ENCODE results near the gene ASB2. TPM values are rescaled to one million over a fixed set of nuclear protein-coding genes. Genes with fewer than 3 reads are reported as not detected.

The ASB2 gene
- total and polyA plus RNA-seq, 2 of the 4 experiments (the other 2 are of a cell fraction): 0.54 to 0.77 TPM

- Histone ChIP-seq H3K4me2 (ENCODE audit: low read depth, low read length) (no peak overlapping the region), H3K4ac (ENCODE audit: low read depth, low read length) (no peak overlapping the region), H4K91ac (ENCODE audit: insufficient read depth, low read depth, low read length) (no peak overlapping the region), H3K4me1 (ENCODE audit: control insufficient read depth, insufficient read depth, low read length) (no peaks in the 10 kb centered on the region), H3K4me3 (ENCODE audit: insufficient read depth, low read depth, low read length) (no peak overlapping the region), H2BK15ac (ENCODE audit: low read depth, low read length) (no peak overlapping the region), H3K27ac (ENCODE audit: insufficient read depth, low read length) (no peak overlapping the region), H2AFZ (replicated peaks; ENCODE audit: low read length, poor library complexity) (no peak overlapping the region), H3K79me1 (ENCODE audit: low read depth in 1 of 2, low read length in 2 of 2) (no peaks in the 10 kb centered on the region), H4K8ac (ENCODE audit: low read depth in 2 of 2, low read length in 2 of 2) (no peak overlapping the region), H3K18ac (ENCODE audit: low read depth, low read length) (no peak overlapping the region), H2BK5ac (ENCODE audit: low read depth, low read length, poor library complexity, severe bottlenecking) (no peak overlapping the region), H3K27me3 (ENCODE audit: control insufficient read depth, insufficient read depth, low read length) (peaks cover 9% of the 10 kb centered on the region), H3K9me3 (ENCODE audit: control insufficient read depth, insufficient read depth, low read length) (no peaks in the 10 kb centered on the region), H2AK5ac (ENCODE audit: low read depth, low read length) (no peak overlapping the region), H3K56ac (ENCODE audit: extremely low read depth, insufficient read depth, low read length) (no peak overlapping the region), H2BK20ac (ENCODE audit: low read depth, low read length) (no peak overlapping the region), H3K14ac (replicated peaks; ENCODE audit: low read depth, low read length) (no peak overlapping the region), H3K36me3 (ENCODE audit: control insufficient read depth, insufficient read depth, low read length) (no peaks in the 10 kb centered on the region), H4K20me1 (ENCODE audit: insufficient read depth, low read length) (no peaks in the 10 kb centered on the region), H3K9me1 (ENCODE audit: insufficient read depth, low read length) (no peaks in the 10 kb centered on the region), H2BK120ac (ENCODE audit: low read depth, low read length) (no peak overlapping the region), H2AK9ac (replicated peaks; ENCODE audit: low read depth, low read length, poor library complexity) (no peak overlapping the region), H4K5ac (ENCODE audit: low read depth, low read length) (no peak overlapping the region), H3K9ac (ENCODE audit: low read depth, low read length) (no peak overlapping the region), H3K23ac (ENCODE audit: low read depth, low read length) (no peak overlapping the region)
- ChIA-PET CTCF (interaction anchor here (0.6 to 0.7 kb wide), 2 partner anchors 234 to 697 kb away, joined by 3 read pairs; no protein-coding TSS in a partner anchor), POLR2A (ENCODE audit: unreplicated experiment) (no interaction called here)
- TF ChIP-seq CTCF (conservative IDR thresholded peaks at IDR 0.05; ENCODE audit: low read depth, low read length) (no peak), USF2 (IDR thresholded peaks at IDR 0.05; ENCODE audit: low read depth, low read length) (no peak), MXI1 (IDR thresholded peaks at IDR 0.05; ENCODE audit: borderline replicate concordance, low read depth, low read length) (no peak)
- 79% methylated on average over 8 of the region's 13 CpGs; no CpG with 5 or more reads in 1 of the 2 experiments for WGBS, 2 experiments (ENCODE audit: extremely low coverage in 2 of 2, insufficient read length in 1 of 2)
- in situ Hi-C loops (cut with MboI; ENCODE audit: low sequenced_read_pairs) (no loop called here), dilution Hi-C loops (cut with HindIII; ENCODE audit: low sequenced_read_pairs, unreplicated experiment) (no loop called here), intact Hi-C loops (cut with micrococcal nuclease) (no loop called here)
- DNase-seq: no peak
- no TSS peak for BruUV-seq (replicated peaks)
- ATAC-seq (ENCODE audit: low read depth): no peak
These were observed 73.6 kb downstream of the ASB2 start for GRCh38 chr14:93902619-93903307.

Data from IMR-90 (cell line).